ENCODE results near the gene FRYL.

- TF ChIP-seq, protein P1, sequence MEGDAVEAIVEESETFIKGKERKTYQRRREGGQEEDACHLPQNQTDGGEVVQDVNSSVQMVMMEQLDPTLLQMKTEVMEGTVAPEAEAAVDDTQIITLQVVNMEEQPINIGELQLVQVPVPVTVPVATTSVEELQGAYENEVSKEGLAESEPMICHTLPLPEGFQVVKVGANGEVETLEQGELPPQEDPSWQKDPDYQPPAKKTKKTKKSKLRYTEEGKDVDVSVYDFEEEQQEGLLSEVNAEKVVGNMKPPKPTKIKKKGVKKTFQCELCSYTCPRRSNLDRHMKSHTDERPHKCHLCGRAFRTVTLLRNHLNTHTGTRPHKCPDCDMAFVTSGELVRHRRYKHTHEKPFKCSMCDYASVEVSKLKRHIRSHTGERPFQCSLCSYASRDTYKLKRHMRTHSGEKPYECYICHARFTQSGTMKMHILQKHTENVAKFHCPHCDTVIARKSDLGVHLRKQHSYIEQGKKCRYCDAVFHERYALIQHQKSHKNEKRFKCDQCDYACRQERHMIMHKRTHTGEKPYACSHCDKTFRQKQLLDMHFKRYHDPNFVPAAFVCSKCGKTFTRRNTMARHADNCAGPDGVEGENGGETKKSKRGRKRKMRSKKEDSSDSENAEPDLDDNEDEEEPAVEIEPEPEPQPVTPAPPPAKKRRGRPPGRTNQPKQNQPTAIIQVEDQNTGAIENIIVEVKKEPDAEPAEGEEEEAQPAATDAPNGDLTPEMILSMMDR (conservative IDR thresholded peaks at IDR 0.05; ENCODE audit: low read length): no peak
- TF ChIP-seq EZH2phosphoT487 (IDR thresholded peaks at IDR 0.05; ENCODE audit: borderline replicate concordance, low read depth, low read length): no peak
Measured at GRCh38 chr4:48668254-48669017, 111.6 kb downstream of the FRYL start.

All from OCI-LY7 (cell line).